OCI-LY7 (cell line): ENCODE results near the gene IMPA2.

ENCODE experiments used
- EZH2phosphoT487 ChIP-seq: fragments of 200-600 bp; sonication (generic); IDR thresholded peaks from 2 replicates; pipeline ENCODE4 v1.6.1; 2018; ENCODE audit warnings: low read depth, borderline replicate concordance, mild to moderate bottlenecking, mixed run types, antibody characterized with exemption, low read length, moderate library complexity, mixed read lengths
- TF ChIP-seq, protein P1 (sequence below): fragments of 200-600 bp; sonication (generic); conservative IDR thresholded peaks from 2 replicates; pipeline ENCODE4 v1.5.1; 2014; ENCODE audit warnings: mild to moderate bottlenecking, antibody characterized with exemption, low read length, moderate library complexity, mixed read lengths

DNA sequence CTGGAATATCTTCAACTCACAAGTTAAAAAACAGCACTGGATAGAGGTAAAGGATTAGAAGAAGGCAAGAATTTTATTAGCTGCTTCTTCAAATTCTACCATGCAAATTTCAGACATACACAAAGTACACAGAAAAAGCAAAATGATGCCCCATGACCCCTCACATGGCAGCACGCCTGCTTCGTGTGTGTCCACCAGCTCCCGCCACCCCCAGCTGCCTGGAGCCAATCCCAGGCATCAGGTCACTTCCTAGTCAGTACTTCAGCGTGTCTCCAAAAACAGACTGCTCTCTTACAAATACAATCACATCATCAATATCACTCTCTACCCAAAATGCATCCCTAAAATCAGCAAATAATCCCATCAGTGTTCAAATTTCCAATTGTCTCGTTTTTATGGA, 35.8 kb downstream of the IMPA2 start:
- TF ChIP-seq, protein P1, sequence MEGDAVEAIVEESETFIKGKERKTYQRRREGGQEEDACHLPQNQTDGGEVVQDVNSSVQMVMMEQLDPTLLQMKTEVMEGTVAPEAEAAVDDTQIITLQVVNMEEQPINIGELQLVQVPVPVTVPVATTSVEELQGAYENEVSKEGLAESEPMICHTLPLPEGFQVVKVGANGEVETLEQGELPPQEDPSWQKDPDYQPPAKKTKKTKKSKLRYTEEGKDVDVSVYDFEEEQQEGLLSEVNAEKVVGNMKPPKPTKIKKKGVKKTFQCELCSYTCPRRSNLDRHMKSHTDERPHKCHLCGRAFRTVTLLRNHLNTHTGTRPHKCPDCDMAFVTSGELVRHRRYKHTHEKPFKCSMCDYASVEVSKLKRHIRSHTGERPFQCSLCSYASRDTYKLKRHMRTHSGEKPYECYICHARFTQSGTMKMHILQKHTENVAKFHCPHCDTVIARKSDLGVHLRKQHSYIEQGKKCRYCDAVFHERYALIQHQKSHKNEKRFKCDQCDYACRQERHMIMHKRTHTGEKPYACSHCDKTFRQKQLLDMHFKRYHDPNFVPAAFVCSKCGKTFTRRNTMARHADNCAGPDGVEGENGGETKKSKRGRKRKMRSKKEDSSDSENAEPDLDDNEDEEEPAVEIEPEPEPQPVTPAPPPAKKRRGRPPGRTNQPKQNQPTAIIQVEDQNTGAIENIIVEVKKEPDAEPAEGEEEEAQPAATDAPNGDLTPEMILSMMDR = no peak
- no peak for TF ChIP-seq EZH2phosphoT487
